HepG2 (cell line): ENCODE results near the gene UBE2O. TPM values are rescaled to one million over a fixed set of nuclear protein-coding genes. Genes with fewer than 3 reads are reported as not detected.

ENCODE experiments used
- AGO2 ChIP-seq: fragments of 200-400 bp; formaldehyde crosslinking; optimal IDR thresholded peaks from 2 replicates; pipeline ENCODE3; 2017; ENCODE audit warnings: mild to moderate bottlenecking, low read depth, low read length, moderate library complexity
- GTF3A ChIP-seq: sonication (generic); formaldehyde crosslinking; conservative IDR thresholded peaks from 2 replicates; pipeline ENCODE4 v1.4.0; 2020; ENCODE audit warnings: mild to moderate bottlenecking, missing genetic modification reagents
- MAFF ChIP-seq: IDR thresholded peaks from 2 replicates; pipeline ENCODE4 v1.6.1; 2011; ENCODE audit warnings: low read depth, low read length, improper control_type of control experiment
- NFYB ChIP-seq: sonication (generic); formaldehyde crosslinking; IDR thresholded peaks from 2 replicates; pipeline ENCODE4 v1.4.0; 2020; ENCODE audit warnings: missing genetic modification reagents
- ONECUT2 ChIP-seq: sonication (generic); formaldehyde crosslinking; IDR thresholded peaks from 2 replicates; pipeline ENCODE4 v1.4.0; 2020; ENCODE audit warnings: missing genetic modification reagents
- PHB2 ChIP-seq: fragments of 450-650 bp; IDR thresholded peaks from 2 replicates; pipeline ENCODE4 v1.6.1; 2018; ENCODE audit not compliant: partially characterized antibody
- XBP1 ChIP-seq: sonication (generic); formaldehyde crosslinking; IDR thresholded peaks from 2 replicates; pipeline ENCODE4 v1.5.0; 2020; ENCODE audit warnings: missing genetic modification reagents
- ZBTB3 ChIP-seq: sonication (generic); formaldehyde crosslinking; IDR thresholded peaks from 2 replicates; pipeline ENCODE4 v1.4.0; 2020; ENCODE audit warnings: low read depth, mild to moderate bottlenecking, moderate library complexity, missing genetic modification reagents, borderline replicate concordance
- ZFP36L2 ChIP-seq: sonication (generic); formaldehyde crosslinking; IDR thresholded peaks from 2 replicates; pipeline ENCODE4 v1.4.0; 2020; ENCODE audit warnings: missing genetic modification reagents
- ZNF143 ChIP-seq: sonication (generic); formaldehyde crosslinking; IDR thresholded peaks from 2 replicates; pipeline ENCODE4 v1.4.0; 2020; ENCODE audit warnings: missing genetic modification reagents
- ZNF343 ChIP-seq: sonication (generic); formaldehyde crosslinking; IDR thresholded peaks from 2 replicates; pipeline ENCODE4 v1.4.0; 2020; ENCODE audit warnings: mild to moderate bottlenecking, missing genetic modification reagents
- ZNF547 ChIP-seq: sonication (generic); formaldehyde crosslinking; IDR thresholded peaks from 2 replicates; pipeline ENCODE4 v1.5.1; 2020; ENCODE audit warnings: mild to moderate bottlenecking, missing genetic modification reagents
- polyA plus RNA-seq, 8 experiments: library from polyadenylated mRNA; depleted of rRNA in 3 of 8; stranded (reverse) in 7 of 8; unstranded in 1 of 8; fragments of >200 nt; fragmentation: Illumina TruSeq in 4 of 8; extraction: Trizol in 4 of 8; gene quantifications; 2 replicates each; pipeline versions ENCODE4 v1.2.1 to v1.2.3, GENCODE V29; 2011 to 2016; ENCODE audit warnings: low read depth in 4 of 8, missing spikeins in 1 of 8, mixed read lengths in 1 of 8; ENCODE audit not compliant: insufficient read depth in 1 of 8
- total RNA-seq, 5 experiments: library from RNA; depleted of rRNA; stranded (reverse); fragments of >200 nt; fragmentation: Illumina TruSeq; extraction: Trizol; gene quantifications; 2 replicates each; pipeline ENCODE4 v1.2.3, GENCODE V29; 2016; ENCODE audit warnings: low read depth in 1 of 5
- TF ChIP-seq, protein P1 (sequence below): sonication (generic); formaldehyde crosslinking; IDR thresholded peaks from 2 replicates; pipeline ENCODE4 v1.8.0; 2022; ENCODE audit warnings: mild to moderate bottlenecking, missing genetic modification reagents, moderate library complexity
- TF ChIP-seq, protein P2 (sequence below): sonication (generic); formaldehyde crosslinking; IDR thresholded peaks from 2 replicates; pipeline ENCODE4 v1.4.0; 2020; ENCODE audit warnings: missing genetic modification reagents, low read depth, mild to moderate bottlenecking, borderline replicate concordance
- TF ChIP-seq, protein P3 (sequence below): sonication (generic); formaldehyde crosslinking; IDR thresholded peaks from 2 replicates; pipeline ENCODE4 v1.4.0; 2020; ENCODE audit warnings: mild to moderate bottlenecking, low read depth, missing genetic modification reagents

Gene UBE2O
- total and polyA plus RNA-seq, 2 of the 13 experiments (the other 11 are each of a cell fraction or from before 2014, with no cell fraction given): 21.5 to 23.5 TPM

DNA sequence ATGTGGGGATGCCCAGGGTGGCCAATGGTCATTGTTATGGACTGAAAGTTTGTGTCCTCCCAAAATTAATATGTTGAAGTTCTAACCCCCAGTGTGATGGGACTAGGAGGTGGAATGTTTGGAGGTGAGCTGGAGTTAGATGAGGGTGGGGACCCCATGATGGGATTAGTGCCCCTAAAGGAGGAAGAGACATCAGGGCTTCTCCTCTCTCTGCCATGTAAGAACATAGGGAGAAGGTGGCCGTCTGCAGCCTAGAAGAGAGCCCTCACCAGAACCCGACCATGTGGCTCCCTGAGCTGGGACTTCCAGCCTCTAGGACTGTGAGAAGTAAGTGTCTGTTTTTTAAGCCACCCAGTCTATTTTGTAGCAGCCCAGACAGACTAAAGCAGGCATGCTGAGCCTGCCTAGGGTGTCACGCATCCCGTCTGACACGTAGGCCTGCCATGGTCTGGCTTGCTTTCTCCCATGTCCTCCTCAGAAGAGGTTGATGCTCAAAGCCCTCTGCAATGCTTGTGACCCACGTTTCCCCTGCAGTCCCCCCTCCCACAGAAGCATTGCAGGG is 95.3 kb downstream of the UBE2O start (continued):
- no peak for TF ChIP-seq ZNF547
- TF ChIP-seq, protein P1, sequence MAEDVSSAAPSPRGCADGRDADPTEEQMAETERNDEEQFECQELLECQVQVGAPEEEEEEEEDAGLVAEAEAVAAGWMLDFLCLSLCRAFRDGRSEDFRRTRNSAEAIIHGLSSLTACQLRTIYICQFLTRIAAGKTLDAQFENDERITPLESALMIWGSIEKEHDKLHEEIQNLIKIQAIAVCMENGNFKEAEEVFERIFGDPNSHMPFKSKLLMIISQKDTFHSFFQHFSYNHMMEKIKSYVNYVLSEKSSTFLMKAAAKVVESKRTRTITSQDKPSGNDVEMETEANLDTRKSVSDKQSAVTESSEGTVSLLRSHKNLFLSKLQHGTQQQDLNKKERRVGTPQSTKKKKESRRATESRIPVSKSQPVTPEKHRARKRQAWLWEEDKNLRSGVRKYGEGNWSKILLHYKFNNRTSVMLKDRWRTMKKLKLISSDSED (CRISPR knock-in tag): no peak
- TF ChIP-seq ZBTB3 (CRISPR knock-in tag): no peak
- no peak for TF ChIP-seq NFYB (CRISPR knock-in tag)
- TF ChIP-seq PHB2: no peak
- no peak for TF ChIP-seq ZNF143 (CRISPR knock-in tag)
- TF ChIP-seq, protein P2, sequence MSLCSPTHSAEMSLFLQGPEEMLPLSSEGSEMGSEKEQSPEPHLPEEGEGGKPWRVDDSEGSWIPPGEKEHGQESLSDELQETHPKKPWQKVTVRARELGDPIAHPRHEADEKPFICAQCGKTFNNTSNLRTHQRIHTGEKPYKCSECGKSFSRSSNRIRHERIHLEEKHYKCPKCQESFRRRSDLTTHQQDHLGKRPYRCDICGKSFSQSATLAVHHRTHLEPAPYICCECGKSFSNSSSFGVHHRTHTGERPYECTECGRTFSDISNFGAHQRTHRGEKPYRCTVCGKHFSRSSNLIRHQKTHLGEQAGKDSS (CRISPR knock-in tag): no peak
- no peak for TF ChIP-seq GTF3A (CRISPR knock-in tag)
- TF ChIP-seq XBP1 (CRISPR knock-in tag): no peak
- TF ChIP-seq, protein P3, sequence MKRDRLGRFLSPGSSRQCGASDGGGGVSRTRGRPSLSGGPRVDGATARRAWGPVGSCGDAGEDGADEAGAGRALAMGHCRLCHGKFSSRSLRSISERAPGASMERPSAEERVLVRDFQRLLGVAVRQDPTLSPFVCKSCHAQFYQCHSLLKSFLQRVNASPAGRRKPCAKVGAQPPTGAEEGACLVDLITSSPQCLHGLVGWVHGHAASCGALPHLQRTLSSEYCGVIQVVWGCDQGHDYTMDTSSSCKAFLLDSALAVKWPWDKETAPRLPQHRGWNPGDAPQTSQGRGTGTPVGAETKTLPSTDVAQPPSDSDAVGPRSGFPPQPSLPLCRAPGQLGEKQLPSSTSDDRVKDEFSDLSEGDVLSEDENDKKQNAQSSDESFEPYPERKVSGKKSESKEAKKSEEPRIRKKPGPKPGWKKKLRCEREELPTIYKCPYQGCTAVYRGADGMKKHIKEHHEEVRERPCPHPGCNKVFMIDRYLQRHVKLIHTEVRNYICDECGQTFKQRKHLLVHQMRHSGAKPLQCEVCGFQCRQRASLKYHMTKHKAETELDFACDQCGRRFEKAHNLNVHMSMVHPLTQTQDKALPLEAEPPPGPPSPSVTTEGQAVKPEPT (CRISPR knock-in tag): no peak
- no peak for TF ChIP-seq ONECUT2 (CRISPR knock-in tag)
- TF ChIP-seq AGO2: no peak
- no peak for TF ChIP-seq MAFF
- TF ChIP-seq ZFP36L2 (CRISPR knock-in tag): no peak
- TF ChIP-seq ZNF343 (CRISPR knock-in tag): no peak
